CD4-positive, alpha-beta memory T cell (primary cell): Measurements from ENCODE around the gene NDUFAF8. TPM values are rescaled to one million over a fixed set of nuclear protein-coding genes. Genes with fewer than 3 reads are reported as not detected.

Experiments
- CTCF ChIA-PET: fragments of 350-600 bp; sonication (Branson Sonifier 250); formaldehyde crosslinking; loops from one replicate; lab custom pipeline; 2021; ENCODE audit warnings: inconsistent platforms; ENCODE audit not compliant: partially characterized antibody; lab: Charles Lee
- POLR2A ChIA-PET: fragments of 350-600 bp; sonication (Branson Sonifier 250); formaldehyde crosslinking; loops from one replicate; lab custom pipeline; 2021; ENCODE audit not compliant: partially characterized antibody; lab: Charles Lee
- DNase-seq, 5 donors: peaks; one replicate each; pipeline versions ENCODE4 v3.0.0 to v3.0.0-alpha.2; 2020 to 2022; ENCODE audit warnings: mixed read lengths in 1 of 5
- H3K27ac ChIP-seq: one replicate; pipeline ENCODE4 v1.7.0; 2013; ENCODE audit warnings: low read depth, low read length
- H3K27me3 ChIP-seq: 2 replicates; pipeline ENCODE4 v1.7.0; 2013; ENCODE audit warnings: mild to moderate bottlenecking, low read length, moderate library complexity; ENCODE audit not compliant: insufficient read depth
- H3K36me3 ChIP-seq: 2 replicates; pipeline ENCODE4 v1.7.0; 2013; ENCODE audit warnings: mild to moderate bottlenecking, low read length, moderate library complexity; ENCODE audit not compliant: insufficient read depth
- H3K4me1 ChIP-seq: 2 replicates; pipeline ENCODE4 v1.7.0; 2013; ENCODE audit warnings: mild to moderate bottlenecking, low read length, moderate library complexity; ENCODE audit not compliant: insufficient read depth
- H3K4me3 ChIP-seq, 2 donors: one replicate each; pipeline ENCODE4 v1.7.0; 2013; ENCODE audit warnings: low read length in 2 of 2, mild to moderate bottlenecking in 1 of 2
- H3K9me3 ChIP-seq, 2 donors: one replicate each; pipeline ENCODE4 v1.7.0; 2013; ENCODE audit warnings: low read length in 2 of 2, control low read depth in 1 of 2; ENCODE audit not compliant: control insufficient read depth in 1 of 2
- H3K27ac Mint-ChIP-seq, 7 donors: one replicate each; pipeline ENCODE4 v1.8.0; 2020 to 2021; ENCODE audit warnings: mixed read lengths in 7 of 7, mild to moderate bottlenecking in 6 of 7, inconsistent platforms in 3 of 7, moderate library complexity in 3 of 7
- H3K27me3 Mint-ChIP-seq, 2 donors: one replicate each; pipeline ENCODE4 v1.8.0; 2020 to 2021; ENCODE audit warnings: mixed read lengths in 2 of 2
- H3K36me3 Mint-ChIP-seq, 2 donors: one replicate each; pipeline ENCODE4 v1.8.0; 2020 to 2021; ENCODE audit warnings: mixed read lengths in 2 of 2, inconsistent platforms in 1 of 2, mild to moderate bottlenecking in 1 of 2
- H3K4me1 Mint-ChIP-seq, 4 donors: one replicate each; pipeline ENCODE4 v1.8.0; 2020 to 2021; ENCODE audit warnings: mixed read lengths in 4 of 4, mild to moderate bottlenecking in 1 of 4
- H3K4me3 Mint-ChIP-seq, 8 donors: one replicate each; pipeline ENCODE4 v1.8.0; 2020 to 2021; ENCODE audit warnings: mixed read lengths in 8 of 8, mild to moderate bottlenecking in 7 of 8, moderate library complexity in 6 of 8, inconsistent platforms in 3 of 8
- H3K9me3 Mint-ChIP-seq, 8 donors: one replicate each; pipeline ENCODE4 v1.8.0; 2020 to 2021; ENCODE audit warnings: mixed read lengths in 8 of 8, mild to moderate bottlenecking in 5 of 8, inconsistent platforms in 3 of 8, moderate library complexity in 1 of 8
- intact Hi-C: fragments of 100-400 bp; cut with micrococcal nuclease; formaldehyde crosslinking; loops from one replicate; pipeline ENCODE4 v1.15.1; 2023
- polyA plus RNA-seq, 2 donors: library from polyadenylated mRNA; unstranded; fragments of 300-500 nt; fragmentation: Illumina TruSeq; gene quantifications; one replicate each; pipeline ENCODE4 v1.2.3, GENCODE V29; 2021
- total RNA-seq, 2 experiments: library from RNA; stranded (reverse); gene quantifications; one replicate each; pipeline ENCODE4 v1.2.3, GENCODE V29; 2021

NDUFAF8 gene
- total and polyA plus RNA-seq, 4 experiments from 2014 or later = 40.1 to 78.6 (median 54.8) TPM

DNA sequence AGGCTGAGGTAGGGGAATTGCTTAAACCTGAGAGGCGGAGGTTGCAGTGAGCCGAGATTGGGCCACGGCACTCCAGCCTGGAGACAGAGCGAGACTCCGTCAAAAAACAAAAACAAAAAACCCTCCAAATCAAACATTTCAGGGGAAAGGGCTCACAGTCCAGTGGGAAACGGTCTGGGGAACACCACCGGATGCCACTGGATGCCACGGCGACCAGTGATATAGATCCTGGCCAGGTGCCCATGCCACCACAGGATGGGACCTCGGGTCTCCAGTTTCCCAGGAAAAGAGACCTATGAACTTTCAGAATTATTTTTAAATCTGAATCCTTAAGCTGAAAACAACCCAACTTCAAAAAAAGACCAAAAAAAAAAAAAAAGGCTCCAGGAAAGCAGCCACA, 28.7 kb upstream of the NDUFAF8 start:
- no peaks in the 10 kb centered on the region for H3K27me3 ChIP-seq
- CTCF ChIA-PET = no interaction called here
- peaks cover 0 to 2% (median 0%) of the 10 kb centered on the region in 4 donors for H3K4me1 Mint-ChIP-seq
- no peaks in the 10 kb centered on the region for H3K9me3 Mint-ChIP-seq
- DNase-seq = no peak
- no peak overlapping the region for H3K4me3 Mint-ChIP-seq
- no peak overlapping the region for H3K4me3 ChIP-seq
- H3K36me3 Mint-ChIP-seq = no peaks in the 10 kb centered on the region
- no peaks in the 10 kb centered on the region for H3K9me3 ChIP-seq
- no peaks in the 10 kb centered on the region for H3K27me3 Mint-ChIP-seq
- H3K27ac ChIP-seq = no peak overlapping the region
- no peak overlapping the region for H3K27ac Mint-ChIP-seq
- H3K36me3 ChIP-seq = no peaks in the 10 kb centered on the region
- H3K4me1 ChIP-seq = no peaks in the 10 kb centered on the region
- POLR2A ChIA-PET = interaction anchor here (1.6 kb wide), 1 partner anchor 11 kb away, joined by 3 read pairs; no protein-coding TSS in a partner anchor
- intact Hi-C loops = no loop called here

- CTCF ChIA-PET = no interaction called here
- H3K27ac ChIP-seq = no peak overlapping the region
- intact Hi-C loops = no loop called here
Observed at GRCh38 chr17:81210868-81211267, 28.2 kb upstream of the NDUFAF8 start.

GRCh38 chr17:81212365-81212764, 26.8 kb upstream of the NDUFAF8 start:
- H3K9me3 ChIP-seq = no peaks in the 10 kb centered on the region
- H3K27me3 Mint-ChIP-seq = no peaks in the 10 kb centered on the region
- POLR2A ChIA-PET = interaction anchor here (1.6 kb wide), 1 partner anchor 9 kb away, joined by 3 read pairs; no protein-coding TSS in a partner anchor
- H3K27ac Mint-ChIP-seq = no peak overlapping the region
- CTCF ChIA-PET = no interaction called here
- H3K36me3 Mint-ChIP-seq = peaks cover 2 to 6% of the 10 kb centered on the region in 2 donors
- H3K4me3 Mint-ChIP-seq = no peak overlapping the region
- peaks cover 0 to 2% (median 0%) of the 10 kb centered on the region in 4 donors for H3K4me1 Mint-ChIP-seq
- H3K27ac ChIP-seq = no peak overlapping the region
- intact Hi-C loops = no loop called here
- no peaks in the 10 kb centered on the region for H3K36me3 ChIP-seq
- H3K4me1 ChIP-seq = no peaks in the 10 kb centered on the region
- H3K4me3 ChIP-seq = no peak overlapping the region
- H3K9me3 Mint-ChIP-seq = no peaks in the 10 kb centered on the region
- no peaks in the 10 kb centered on the region for H3K27me3 ChIP-seq
- no peak for DNase-seq

More at GRCh38 chr17:81210868-81211267, 28.2 kb upstream of the NDUFAF8 start:
- Histone ChIP-seq H3K9me3 (no peaks in the 10 kb centered on the region), H3K4me3 (no peak overlapping the region), H3K27me3 (no peaks in the 10 kb centered on the region), H3K4me1 (no peaks in the 10 kb centered on the region), H3K36me3 (no peaks in the 10 kb centered on the region)
- H3K27ac Mint-ChIP-seq = no peak overlapping the region
- H3K36me3 Mint-ChIP-seq = peaks cover 0 to 2% of the 10 kb centered on the region in 2 donors
- H3K27me3 Mint-ChIP-seq = no peaks in the 10 kb centered on the region
- no peaks in the 10 kb centered on the region for H3K9me3 Mint-ChIP-seq
- DNase-seq = no peak
- POLR2A ChIA-PET = interaction anchor here (1.6 kb wide), 1 partner anchor 10 kb away, joined by 3 read pairs; no protein-coding TSS in a partner anchor
- no peak overlapping the region for H3K4me3 Mint-ChIP-seq
- H3K4me1 Mint-ChIP-seq = peaks cover 0 to 2% (median 0%) of the 10 kb centered on the region in 4 donors

DNA sequence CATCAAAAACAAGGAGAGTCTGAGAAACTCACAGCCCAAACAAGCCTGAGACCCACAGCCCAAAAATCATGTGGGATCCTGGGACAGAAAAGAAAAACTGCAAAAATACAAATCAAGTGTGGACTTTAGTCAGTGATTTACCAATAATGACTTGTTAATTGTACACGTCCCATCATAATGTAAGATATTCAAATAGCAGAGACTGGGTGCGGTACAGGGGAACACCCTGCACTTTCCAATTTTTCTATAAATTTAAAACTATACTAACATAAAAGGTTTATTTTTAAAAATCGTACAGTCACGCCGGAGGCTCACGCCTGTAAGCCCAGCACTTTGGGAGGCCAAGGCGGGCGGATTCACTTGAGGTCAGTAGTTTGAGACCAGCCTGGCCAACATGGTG, 25.1 kb upstream of the NDUFAF8 start:
- intact Hi-C loops = no loop called here
- no peaks in the 10 kb centered on the region for H3K36me3 ChIP-seq
- H3K27me3 ChIP-seq = no peaks in the 10 kb centered on the region
- POLR2A ChIA-PET = no interaction called here
- CTCF ChIA-PET = no interaction called here
- no peaks in the 10 kb centered on the region for H3K27me3 Mint-ChIP-seq
- DNase-seq = no peak
- H3K4me1 Mint-ChIP-seq = peaks cover 0 to 2% (median 0%) of the 10 kb centered on the region in 4 donors
- H3K36me3 Mint-ChIP-seq = peaks cover 2 to 6% of the 10 kb centered on the region in 2 donors
- no peaks in the 10 kb centered on the region for H3K9me3 Mint-ChIP-seq
- no peak overlapping the region for H3K4me3 ChIP-seq
- no peaks in the 10 kb centered on the region for H3K9me3 ChIP-seq
- no peak overlapping the region for H3K4me3 Mint-ChIP-seq
- no peak overlapping the region for H3K27ac ChIP-seq
- H3K4me1 ChIP-seq = no peaks in the 10 kb centered on the region
- H3K27ac Mint-ChIP-seq = no peak overlapping the region

- Mint-ChIP-seq H3K36me3 (peaks cover 3 to 6% of the 10 kb centered on the region in 2 donors), H3K4me1 (peaks cover 0 to 10% (median 4%) of the 10 kb centered on the region in 4 donors), H3K27ac (peak overlapping the region in 1 of 7 donors; percentile 32), H3K4me3 (no peak overlapping the region), H3K27me3 (no peaks in the 10 kb centered on the region), H3K9me3 (no peaks in the 10 kb centered on the region)
- no peaks in the 10 kb centered on the region for H3K36me3 ChIP-seq
- ChIA-PET CTCF (no interaction called here), POLR2A (no interaction called here)
- H3K9me3 ChIP-seq = no peaks in the 10 kb centered on the region
- H3K27me3 ChIP-seq = no peaks in the 10 kb centered on the region
- H3K4me1 ChIP-seq = peaks cover 10% of the 10 kb centered on the region
- H3K27ac ChIP-seq = no peak overlapping the region
- H3K4me3 ChIP-seq = no peak overlapping the region
- intact Hi-C loops = no loop called here
- peak in 1 of 5 donors; percentile 24 for DNase-seq
Observed at GRCh38 chr17:81217491-81217890, 21.6 kb upstream of the NDUFAF8 start.

GRCh38 chr17:81218459-81218858, 20.7 kb upstream of the NDUFAF8 start:
- no peaks in the 10 kb centered on the region for H3K9me3 Mint-ChIP-seq
- ChIA-PET POLR2A (no interaction called here), CTCF (interaction anchor here (1.1 kb wide), 1 partner anchor 12 kb away, joined by 3 read pairs; no protein-coding TSS in a partner anchor)
- H3K27ac Mint-ChIP-seq = no peak overlapping the region
- peaks cover 13% of the 10 kb centered on the region for H3K4me1 ChIP-seq
- no peak overlapping the region for H3K4me3 Mint-ChIP-seq
- H3K36me3 Mint-ChIP-seq = peaks cover 3 to 6% of the 10 kb centered on the region in 2 donors
- intact Hi-C loops = no loop called here
- no peaks in the 10 kb centered on the region for H3K27me3 ChIP-seq
- H3K4me1 Mint-ChIP-seq = peaks cover 0 to 13% (median 8%) of the 10 kb centered on the region in 4 donors
- no peaks in the 10 kb centered on the region for H3K9me3 ChIP-seq
- no peaks in the 10 kb centered on the region for H3K27me3 Mint-ChIP-seq
- H3K27ac ChIP-seq = no peak overlapping the region
- DNase-seq = no peak
- no peak overlapping the region for H3K4me3 ChIP-seq
- H3K36me3 ChIP-seq = no peaks in the 10 kb centered on the region

- H3K4me3 Mint-ChIP-seq = no peak overlapping the region
- no peak overlapping the region for H3K27ac Mint-ChIP-seq
- intact Hi-C loops = no loop called here
- Histone ChIP-seq H3K4me3 (no peak overlapping the region), H3K27ac (no peak overlapping the region), H3K27me3 (no peaks in the 10 kb centered on the region), H3K36me3 (no peaks in the 10 kb centered on the region), H3K9me3 (no peaks in the 10 kb centered on the region), H3K4me1 (peaks cover 18% of the 10 kb centered on the region)
- CTCF ChIA-PET = interaction anchor here (1.1 kb wide), 1 partner anchor 11 kb away, joined by 3 read pairs; no protein-coding TSS in a partner anchor
- DNase-seq = no peak
- POLR2A ChIA-PET = no interaction called here
- no peaks in the 10 kb centered on the region for H3K27me3 Mint-ChIP-seq
- H3K36me3 Mint-ChIP-seq = peaks cover 3 to 6% of the 10 kb centered on the region in 2 donors
- H3K9me3 Mint-ChIP-seq = no peaks in the 10 kb centered on the region
- H3K4me1 Mint-ChIP-seq = peaks cover 0 to 18% (median 12%) of the 10 kb centered on the region in 4 donors
Observed at GRCh38 chr17:81218991-81219390, 20.1 kb upstream of the NDUFAF8 start.
